ENCODE data around the gene PHAF1. TPM values are rescaled to one million over a fixed set of nuclear protein-coding genes. Genes with fewer than 3 reads are reported as not detected.

The PHAF1 gene
- total and polyA plus RNA-seq, 12 donors: 9.0 to 27.4 (median 14.0) TPM

GRCh38 chr16:67169011-67169451, 59.3 kb downstream of the PHAF1 start:
- 50 to 54% methylated on average over 9 of the region's 9 CpGs; no CpG with 5 or more reads in 2 of the 4 donors for WGBS, 4 donors
- H3K36me3 ChIP-seq (replicated peaks in 1 of 2): no peaks in the 10 kb centered on the region
- H3K27ac ChIP-seq: peak overlapping the region in 3 of 5 donors; percentile 82 to 98 (median 95)
- intact Hi-C loops (cut with DNase I): no loop called here
- H3K27me3 ChIP-seq: no peaks in the 10 kb centered on the region
- no peaks in the 10 kb centered on the region for H3K9me3 ChIP-seq (replicated peaks in 1 of 3)
- H3K4me1 ChIP-seq (replicated peaks in 1 of 2): peaks cover 40 to 58% of the 10 kb centered on the region in 2 donors
- TF ChIP-seq POLR2A (IDR thresholded peaks at IDR 0.05) (no peak), CTCF (IDR thresholded peaks at IDR 0.05) (no peak)
- DNase-seq: peak in 2 of 7 donors; percentile 24 to 33
- H3K4me3 ChIP-seq: no peak overlapping the region

GRCh38 chr16:67169642-67170167, 60.0 kb downstream of the PHAF1 start:
- Histone ChIP-seq H3K4me3 (peak overlapping the region in 2 of 4 donors; percentile 19 to 61), H3K27ac (peak overlapping the region; percentile 59 to 98 (median 89)), H3K9me3 (replicated peaks in 1 of 3) (no peaks in the 10 kb centered on the region), H3K4me1 (replicated peaks in 1 of 2) (peaks cover 38 to 58% of the 10 kb centered on the region in 2 donors), H3K27me3 (no peaks in the 10 kb centered on the region), H3K36me3 (replicated peaks in 1 of 2) (no peaks in the 10 kb centered on the region)
- WGBS, 4 donors: 3 to 11% (median 7%) methylated on average over 21 to 24 of the region's 24 CpGs
- peak in 4 of 7 donors; percentile 46 to 67 (median 60) for DNase-seq
- intact Hi-C loops (cut with DNase I): no loop called here
- TF ChIP-seq POLR2A (IDR thresholded peaks at IDR 0.05) (no peak), CTCF (IDR thresholded peaks at IDR 0.05) (peak in 5 of 6 experiments; percentile 15 to 52 (median 28))

- H3K27me3 ChIP-seq: no peaks in the 10 kb centered on the region
- peaks cover 41 to 59% of the 10 kb centered on the region in 2 donors for H3K4me1 ChIP-seq (replicated peaks in 1 of 2)
- H3K27ac ChIP-seq: peak within 1 kb of the TSS; percentile 82 to 98 (median 93)
- DNase-seq: peak; percentile 90 to 95 (median 92)
- TF ChIP-seq POLR2A (IDR thresholded peaks at IDR 0.05) (peak; percentile 66 to 76), CTCF (IDR thresholded peaks at IDR 0.05) (peak in 1 of 6 experiments; percentile 24)
- H3K4me3 ChIP-seq: peak within 1 kb of the TSS in 3 of 4 donors; percentile 19 to 61 (median 40)
- H3K9me3 ChIP-seq (replicated peaks in 1 of 3): no peaks in the 10 kb centered on the region
- 0 to 4% (median 1%) methylated on average over 5 to 50 of the region's 50 CpGs for WGBS, 4 donors
- intact Hi-C loops (cut with DNase I): no loop called here
- H3K36me3 ChIP-seq (replicated peaks in 1 of 2): no peaks in the 10 kb centered on the region
Measured at GRCh38 chr16:67170168-67170948, 60.6 kb downstream of the PHAF1 start, which contains the start of gene NOL3. NOL3 (plus strand) TSS chr16:67170538.

GRCh38 chr16:67170949-67171649, 61.4 kb downstream of the PHAF1 start:
- WGBS, 4 donors: 44 to 54% (median 47%) methylated on average over 10 to 14 of the region's 14 CpGs
- TF ChIP-seq POLR2A (IDR thresholded peaks at IDR 0.05): no peak
- no peak for TF ChIP-seq CTCF (IDR thresholded peaks at IDR 0.05)
- DNase-seq: peak in 2 of 7 donors; percentile 39 to 57
- peak overlapping the region; percentile 82 to 98 (median 93) for H3K27ac ChIP-seq
- H3K4me1 ChIP-seq (replicated peaks in 1 of 2): peaks cover 41 to 58% of the 10 kb centered on the region in 2 donors
- peak overlapping the region in 3 of 4 donors; percentile 19 to 61 (median 40) for H3K4me3 ChIP-seq
- intact Hi-C loops (cut with DNase I): no loop called here
- H3K27me3 ChIP-seq: no peaks in the 10 kb centered on the region
- H3K36me3 ChIP-seq (replicated peaks in 1 of 2): no peaks in the 10 kb centered on the region
- no peaks in the 10 kb centered on the region for H3K9me3 ChIP-seq (replicated peaks in 1 of 3)

Data from adrenal gland (tissue), 12 donors.